ENCODE data around the gene HDGF.

GRCh38 chr1:156703336-156703735 lies 48.1 kb downstream of the HDGF start:
- TF ChIP-seq ZNF274 (IDR thresholded peaks at IDR 0.05; ENCODE audit: low read depth, low read length) (no peak), YY1 (IDR thresholded peaks at IDR 0.05; ENCODE audit: insufficient read depth, insufficient read length) (no peak)
